BLaER1 (cell line): ENCODE data around the gene CFAP65.
A peak's percentile ranks its signal among the peaks of the same experiment; 100 is the strongest.

ENCODE experiments used
- H3K27ac ChIP-seq: shearing (Covaris generic); formaldehyde crosslinking; 2 replicates; pipeline ENCODE4 v1.8.1; 2022
- H3K27me3 ChIP-seq: shearing (Covaris generic); formaldehyde crosslinking; 2 replicates; pipeline ENCODE4 v1.8.1; 2022
- H3K36me3 ChIP-seq: shearing (Covaris generic); formaldehyde crosslinking; 2 replicates; pipeline ENCODE4 v1.8.1; 2022
- H3K4me1 ChIP-seq: shearing (Covaris generic); formaldehyde crosslinking; 2 replicates; pipeline ENCODE4 v1.8.1; 2022
- H3K4me2 ChIP-seq: shearing (Covaris generic); formaldehyde crosslinking; 2 replicates; pipeline ENCODE4 v1.8.1; 2022
- H3K4me3 ChIP-seq: shearing (Covaris generic); formaldehyde crosslinking; 2 replicates; pipeline ENCODE4 v1.8.1; 2022
- H3K9ac ChIP-seq: shearing (Covaris generic); formaldehyde crosslinking; 2 replicates; pipeline ENCODE4 v1.8.1; 2022
- H3K9me3 ChIP-seq: shearing (Covaris generic); formaldehyde crosslinking; 2 replicates; pipeline ENCODE4 v1.8.1; 2022
- H4K20me1 ChIP-seq: shearing (Covaris generic); formaldehyde crosslinking; 2 replicates; pipeline ENCODE4 v1.8.1; 2022
- Cebpa-rat ChIP-seq: shearing (Covaris generic); IDR thresholded peaks from 2 replicates; pipeline ENCODE4 v1.8.1; 2022

The CFAP65 gene

DNA sequence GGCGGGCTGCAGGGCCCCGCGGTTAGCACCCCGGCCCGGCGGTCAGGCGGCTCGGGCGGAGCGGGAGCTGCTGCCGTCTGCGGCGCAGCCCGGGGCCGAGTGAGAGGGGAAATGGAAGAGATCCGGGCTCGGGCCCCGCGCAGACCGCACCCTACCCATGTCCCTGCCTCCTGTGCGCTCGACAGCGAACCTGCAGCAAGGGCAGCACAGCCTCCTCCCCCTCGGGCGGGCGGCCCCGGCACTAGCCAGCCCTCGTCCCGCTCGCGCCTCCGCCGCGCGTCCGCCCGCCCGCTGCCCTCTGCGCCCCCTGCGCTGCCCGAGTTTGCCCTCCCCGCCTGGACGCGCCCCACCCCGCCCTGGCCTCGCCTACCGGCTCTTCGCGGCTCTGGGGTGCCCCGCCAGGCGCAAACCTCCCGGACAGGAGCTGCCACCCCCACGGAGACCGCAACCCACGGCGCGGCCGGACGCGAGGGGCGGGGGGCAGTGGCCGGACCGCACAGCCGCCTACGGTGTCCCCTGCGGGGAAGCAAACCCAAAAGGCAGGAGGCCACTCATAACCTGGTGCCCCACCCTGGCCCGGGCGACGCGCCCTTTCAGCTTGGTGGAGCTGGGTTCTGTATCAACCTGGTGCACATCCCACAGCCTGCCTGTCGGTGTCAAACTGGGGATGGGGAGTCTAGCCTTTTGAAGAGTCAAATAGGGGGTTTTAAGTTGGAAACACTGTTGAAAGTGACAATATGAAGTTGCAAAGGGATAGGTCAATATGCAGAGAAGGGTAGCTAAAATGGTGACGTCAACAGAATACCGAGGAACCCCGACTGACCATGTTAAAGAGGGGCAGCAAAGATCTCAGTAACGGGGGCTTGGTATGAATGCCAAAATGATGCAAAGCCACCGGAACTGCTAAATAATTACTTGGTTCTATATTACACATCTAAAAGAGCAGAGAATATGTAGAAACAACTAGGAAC lies 19.8 kb upstream of the CFAP65 start, which contains the start of gene IHH:
IHH (minus strand) TSS at position 101 of the 971 bp plus-strand sequence. CDS start 454 bp downstream, outside the sequence.
- no peak for TF ChIP-seq Cebpa-rat
- no peaks in the 10 kb centered on the region; the same call in 1 of the 2 replicates for H3K4me1 ChIP-seq
- no peak within 1 kb of the TSS for H3K4me3 ChIP-seq
- H4K20me1 ChIP-seq, result peaks cover 58% of the 10 kb centered on the region
- H3K27me3 ChIP-seq, result peaks cover 77% of the 10 kb centered on the region
- no peak within 1 kb of the TSS for H3K27ac ChIP-seq
- H3K4me2 ChIP-seq, result no peak within 1 kb of the TSS
- H3K36me3 ChIP-seq, result no peaks in the 10 kb centered on the region
- no peak within 1 kb of the TSS for H3K9ac ChIP-seq
- no peaks in the 10 kb centered on the region for H3K9me3 ChIP-seq

DNA sequence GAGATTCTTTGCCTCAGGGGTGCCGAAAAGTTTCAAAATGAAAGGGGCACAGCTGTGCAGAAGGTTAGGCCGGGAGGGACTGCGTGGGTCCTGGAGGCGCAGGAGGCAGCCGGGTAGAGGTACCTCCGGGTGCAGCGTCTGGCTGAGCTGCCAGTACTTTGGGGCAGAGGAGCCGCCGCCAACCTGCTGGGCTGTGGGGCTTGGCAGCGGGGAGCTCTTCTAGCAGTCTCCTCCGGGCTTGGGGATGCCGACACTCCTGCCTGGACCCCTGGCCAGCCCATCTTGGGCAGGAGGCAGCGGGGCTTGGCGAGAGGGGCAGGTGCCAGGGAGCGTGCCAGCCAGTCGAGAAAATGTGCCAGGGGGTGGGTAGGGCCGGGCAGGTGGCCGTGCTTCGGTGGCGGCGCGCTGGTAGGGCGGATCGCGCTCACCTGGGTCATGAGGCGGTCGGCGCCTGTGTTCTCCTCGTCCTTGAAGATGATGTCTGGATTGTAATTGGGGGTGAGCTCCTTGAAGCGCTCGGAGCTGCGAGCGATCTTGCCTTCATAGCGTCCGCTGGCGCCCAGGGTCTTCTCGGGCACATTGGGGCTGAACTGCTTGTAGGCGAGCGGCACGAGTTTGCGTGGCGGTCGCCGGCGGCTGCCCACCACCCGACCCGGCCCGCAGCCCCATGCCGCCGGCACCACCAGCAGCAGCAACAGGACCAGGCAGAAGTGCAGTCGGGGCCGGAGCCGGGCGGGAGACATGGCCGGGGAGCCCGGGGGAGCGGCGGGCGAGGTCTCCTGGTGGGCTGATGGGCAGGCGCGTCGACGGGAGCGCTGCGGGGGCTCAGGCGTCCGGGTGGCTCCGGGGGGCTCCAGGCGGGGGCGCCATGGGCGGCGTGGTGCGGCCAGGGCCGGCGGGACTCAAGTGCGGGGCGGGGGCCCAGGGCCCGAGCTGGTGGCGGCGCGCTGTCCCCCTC lies 18.7 kb upstream of the CFAP65 start:
- no peak overlapping the region for H3K4me3 ChIP-seq
- H3K9me3 ChIP-seq, result no peaks in the 10 kb centered on the region
- peaks cover 88% of the 10 kb centered on the region for H3K27me3 ChIP-seq
- no peak overlapping the region for H3K27ac ChIP-seq
- no peaks in the 10 kb centered on the region; the same call in 1 of the 2 replicates for H3K4me1 ChIP-seq
- TF ChIP-seq Cebpa-rat, result no peak
- H3K36me3 ChIP-seq, result no peaks in the 10 kb centered on the region
- H4K20me1 ChIP-seq, result peaks cover 62% of the 10 kb centered on the region
- H3K9ac ChIP-seq, result no peak overlapping the region
- H3K4me2 ChIP-seq, result no peak overlapping the region

DNA sequence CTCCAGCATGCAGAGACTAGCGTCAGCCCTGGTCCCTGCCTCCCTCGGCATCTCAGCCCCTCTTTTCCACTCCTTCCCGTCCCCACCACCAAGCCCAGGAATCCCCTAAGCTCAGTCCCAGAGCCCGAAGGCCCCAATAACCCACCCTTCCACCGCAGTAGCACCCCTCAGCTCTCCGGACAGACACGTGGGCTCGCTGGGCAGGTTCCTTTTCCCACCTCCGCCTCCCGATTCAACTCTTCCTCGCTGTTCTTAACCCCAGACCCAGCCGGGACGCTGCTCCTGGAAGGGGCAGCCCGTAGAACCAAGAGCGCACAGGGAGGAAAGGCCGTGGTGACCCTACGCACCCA lies 18.0 kb upstream of the CFAP65 start:
- Histone ChIP-seq H3K4me3 (no peak overlapping the region), H3K27me3 (peaks cover 94% of the 10 kb centered on the region), H4K20me1 (peaks cover 68% of the 10 kb centered on the region), H3K27ac (no peak overlapping the region), H3K4me2 (no peak overlapping the region), H3K36me3 (no peaks in the 10 kb centered on the region), H3K9me3 (no peaks in the 10 kb centered on the region), H3K4me1 (no peaks in the 10 kb centered on the region; the same call in 1 of the 2 replicates), H3K9ac (no peak overlapping the region)
- TF ChIP-seq Cebpa-rat, result no peak

DNA sequence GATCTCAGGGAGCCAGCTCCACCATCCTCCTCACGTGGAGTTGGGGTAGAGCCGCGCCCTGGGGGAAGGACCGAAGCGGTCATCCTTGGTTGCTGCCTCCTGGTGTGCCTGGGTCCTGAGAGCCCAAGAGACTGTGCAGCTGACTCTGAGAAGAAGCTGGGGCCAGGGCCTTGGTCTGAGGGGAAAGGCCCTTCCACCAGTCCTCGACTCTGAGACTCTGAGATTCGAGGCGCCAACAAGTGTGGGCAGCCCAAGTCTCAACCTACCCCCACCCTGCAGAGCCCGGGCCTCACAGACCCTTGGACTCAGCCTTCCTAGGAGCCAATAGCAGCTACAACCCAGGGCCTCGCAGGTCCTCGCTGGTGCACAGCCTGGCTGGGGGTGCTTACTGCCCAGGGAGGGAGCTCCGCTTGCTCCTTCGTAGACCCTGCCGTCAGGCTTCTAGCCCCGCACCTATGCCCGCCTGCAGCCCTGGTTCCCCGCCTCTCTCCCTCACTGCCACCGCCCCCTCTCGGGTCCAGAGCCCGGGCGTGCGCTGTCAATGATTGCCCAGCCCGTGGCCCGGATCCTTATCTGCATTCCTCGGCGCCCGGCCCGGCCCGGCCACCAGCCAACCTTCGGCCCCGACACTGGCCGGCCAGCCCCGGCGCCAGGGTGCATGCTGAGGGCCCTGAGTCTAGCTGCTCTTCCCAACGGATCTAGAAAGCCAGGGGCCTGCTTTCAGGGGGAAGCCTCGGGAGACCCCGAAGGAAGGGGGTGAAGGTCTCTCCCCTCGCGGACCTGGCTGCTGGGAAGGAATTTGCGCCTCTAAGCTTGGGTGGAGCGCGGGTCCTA lies 17.4 kb upstream of the CFAP65 start:
- Histone ChIP-seq H4K20me1 (peaks cover 68% of the 10 kb centered on the region), H3K9me3 (no peaks in the 10 kb centered on the region), H3K9ac (no peak overlapping the region), H3K4me3 (no peak overlapping the region), H3K27ac (no peak overlapping the region), H3K36me3 (no peaks in the 10 kb centered on the region), H3K4me2 (no peak overlapping the region), H3K4me1 (no peaks in the 10 kb centered on the region; the same call in 1 of the 2 replicates), H3K27me3 (peaks cover 99% of the 10 kb centered on the region)
- no peak for TF ChIP-seq Cebpa-rat

DNA sequence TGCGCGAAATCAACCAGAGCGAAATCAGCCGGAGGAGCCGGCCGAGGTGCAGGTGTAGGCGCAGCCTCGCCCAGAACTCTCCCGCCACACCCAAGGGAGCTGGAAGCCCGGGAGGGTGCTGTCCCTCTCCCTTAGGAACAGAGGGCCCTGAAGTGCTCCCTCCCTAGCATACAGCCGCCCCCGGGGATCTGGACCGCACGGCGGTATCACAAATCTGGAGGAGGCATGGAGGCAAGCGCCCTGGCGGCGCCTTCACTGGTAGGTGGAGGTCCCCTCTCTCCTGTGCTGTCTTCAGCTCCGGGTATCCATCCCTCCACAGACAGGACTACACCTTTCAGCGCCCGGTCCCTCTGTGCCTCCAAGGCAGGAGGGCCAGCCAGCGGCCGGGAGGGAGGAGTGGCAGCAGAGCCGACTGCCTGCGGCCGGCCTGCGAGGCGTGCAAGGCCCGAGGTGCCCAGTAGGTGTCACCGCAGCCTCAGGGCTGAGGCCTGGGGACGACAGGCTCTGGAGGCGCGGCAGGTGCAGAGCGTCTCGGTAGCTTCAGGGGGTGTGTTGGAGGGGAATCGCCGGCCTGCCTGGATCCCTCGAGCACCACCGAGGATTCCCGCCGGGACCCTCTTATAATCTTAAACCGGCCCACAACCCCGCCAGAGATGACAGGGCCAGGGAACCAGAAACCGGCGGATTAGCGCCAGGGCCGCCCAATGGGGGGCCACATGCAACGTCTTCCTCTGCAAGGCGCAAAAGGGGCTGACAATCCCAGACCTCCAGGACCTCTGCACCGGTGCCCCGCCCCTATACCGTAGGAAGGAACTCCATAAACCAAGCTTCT lies 16.6 kb upstream of the CFAP65 start:
- no peak overlapping the region for H3K9ac ChIP-seq
- H3K36me3 ChIP-seq, result no peaks in the 10 kb centered on the region
- H3K27ac ChIP-seq, result no peak overlapping the region
- no peaks in the 10 kb centered on the region for H3K9me3 ChIP-seq
- H3K4me2 ChIP-seq, result peak overlapping the region; percentile 38
- TF ChIP-seq Cebpa-rat, result no peak
- H3K4me3 ChIP-seq, result no peak overlapping the region
- H4K20me1 ChIP-seq, result peaks cover 68% of the 10 kb centered on the region
- peaks cover 98% of the 10 kb centered on the region for H3K27me3 ChIP-seq
- no peaks in the 10 kb centered on the region; the same call in 1 of the 2 replicates for H3K4me1 ChIP-seq

DNA sequence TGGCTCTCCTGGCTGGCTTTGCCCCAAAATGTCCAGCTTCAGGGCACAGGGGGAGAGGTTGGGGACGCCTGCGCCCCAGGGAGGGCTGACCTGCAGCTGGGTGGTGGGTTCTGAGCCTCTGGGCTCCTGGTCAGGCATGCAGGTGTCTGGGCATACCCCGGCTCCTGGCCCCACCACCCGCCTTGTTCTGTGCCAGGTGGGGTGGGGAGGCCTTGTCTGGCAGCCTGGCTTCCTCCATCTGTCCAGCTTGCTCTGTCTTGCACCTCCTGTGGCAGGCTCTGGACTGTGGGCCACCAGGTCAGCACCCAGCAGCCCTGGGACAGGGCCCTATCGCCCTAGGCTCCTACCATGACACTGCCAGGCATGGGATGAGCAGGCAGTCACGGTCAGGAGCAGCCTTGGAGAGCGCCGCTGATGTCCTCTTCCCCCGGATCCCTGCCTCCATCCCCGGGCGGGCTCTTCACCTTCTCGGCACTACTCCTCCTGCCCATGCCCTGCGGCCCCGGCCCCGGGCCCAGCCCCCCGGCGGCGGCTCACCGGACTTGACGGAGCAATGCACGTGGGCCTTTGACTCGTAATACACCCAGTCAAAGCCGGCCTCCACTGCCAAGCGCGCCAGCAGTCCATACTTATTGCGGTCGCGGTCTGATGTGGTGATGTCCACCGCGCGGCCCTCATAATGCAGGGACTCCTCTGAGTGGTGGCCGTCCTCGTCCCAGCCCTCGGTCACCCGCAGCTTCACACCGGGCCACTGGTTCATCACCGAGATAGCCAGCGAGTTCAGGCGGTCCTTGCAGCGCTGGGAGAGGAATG lies 15.8 kb upstream of the CFAP65 start:
- no peak for TF ChIP-seq Cebpa-rat
- no peak overlapping the region for H3K4me3 ChIP-seq
- H3K36me3 ChIP-seq, result no peaks in the 10 kb centered on the region
- H4K20me1 ChIP-seq, result peaks cover 68% of the 10 kb centered on the region
- no peak overlapping the region for H3K27ac ChIP-seq
- no peaks in the 10 kb centered on the region for H3K9me3 ChIP-seq
- peaks cover 89% of the 10 kb centered on the region for H3K27me3 ChIP-seq
- no peak overlapping the region for H3K9ac ChIP-seq
- no peaks in the 10 kb centered on the region; the same call in 1 of the 2 replicates for H3K4me1 ChIP-seq
- H3K4me2 ChIP-seq, result no peak overlapping the region

DNA sequence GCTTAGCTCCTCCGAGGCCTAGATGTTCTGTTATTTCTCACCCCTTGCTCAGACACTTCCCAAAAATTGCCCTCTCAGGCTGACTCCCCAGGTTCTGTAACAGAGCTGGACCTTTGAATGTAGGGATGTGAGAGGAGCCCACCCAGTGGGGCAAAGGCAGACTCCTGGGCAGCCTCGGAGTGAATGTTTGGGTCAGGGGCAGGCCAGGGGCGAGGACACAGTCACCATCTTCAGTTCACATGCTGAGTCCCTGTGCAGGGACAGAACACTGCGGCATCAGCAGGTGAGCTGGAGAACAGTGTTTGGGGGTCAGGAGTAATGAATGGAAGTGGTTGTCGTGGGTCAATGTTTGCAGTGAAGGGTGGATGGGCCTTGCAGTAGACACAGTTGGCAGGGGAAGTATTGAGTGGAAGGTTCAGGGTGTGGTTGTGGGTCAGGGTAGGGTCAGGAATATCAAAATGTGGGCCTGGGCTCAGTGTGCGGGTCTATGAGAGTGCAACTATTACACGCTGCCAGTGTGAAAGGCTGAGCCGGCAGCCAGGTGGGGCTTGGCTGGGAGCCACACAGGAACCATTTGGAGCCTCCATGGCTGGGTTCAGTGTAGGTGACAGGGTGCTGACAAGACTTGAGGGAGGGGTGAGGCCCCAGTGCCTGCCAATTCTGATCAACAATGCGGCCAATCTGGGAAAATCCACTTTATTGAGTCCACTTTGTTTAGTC lies 15.0 kb upstream of the CFAP65 start:
- Histone ChIP-seq H4K20me1 (peaks cover 66% of the 10 kb centered on the region), H3K9me3 (no peaks in the 10 kb centered on the region), H3K27me3 (peaks cover 82% of the 10 kb centered on the region), H3K4me2 (no peak overlapping the region), H3K4me3 (no peak overlapping the region), H3K27ac (no peak overlapping the region), H3K9ac (no peak overlapping the region), H3K36me3 (no peaks in the 10 kb centered on the region), H3K4me1 (no peaks in the 10 kb centered on the region; the same call in 1 of the 2 replicates)
- no peak for TF ChIP-seq Cebpa-rat
